Body of pancreas (tissue), 4 donors: ENCODE data around the gene SLC17A1.

ENCODE experiments used
- CTCF ChIP-seq, 7 experiments: fragments of 450-650 bp in 4 of 7; fragments of 200-600 bp in 3 of 7; sonication (generic) in 3 of 7; IDR thresholded peaks; one replicate each; pipeline ENCODE4 v1.5.1; 2016 to 2019; ENCODE audit warnings: antibody characterized with exemption in 7 of 7
- POLR2A ChIP-seq, 3 donors: fragments of 450-650 bp; IDR thresholded peaks; one replicate each; pipeline ENCODE4 v1.6.1; 2016; ENCODE audit warnings: antibody characterized with exemption in 3 of 3, mild to moderate bottlenecking in 2 of 3

DNA sequence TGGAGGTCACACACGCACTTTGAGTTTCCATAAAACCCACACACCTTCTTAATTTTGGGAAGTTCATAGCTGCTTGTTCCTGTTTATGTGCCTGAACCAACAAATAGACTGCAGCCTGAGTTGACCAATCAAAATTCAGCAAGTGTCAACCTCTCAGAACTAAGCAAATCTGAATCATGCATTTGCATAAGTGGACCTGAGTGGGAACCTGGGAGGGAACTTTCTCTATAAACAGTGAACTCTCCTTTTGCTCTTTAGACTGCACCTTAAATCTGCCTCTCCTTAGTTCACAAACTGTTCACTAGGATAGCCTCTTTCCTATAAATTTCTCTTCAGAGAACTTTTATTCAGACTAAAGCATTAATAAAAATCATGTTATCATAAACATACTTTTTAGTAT is 37.9 kb downstream of the SLC17A1 start:
- no peak for TF ChIP-seq CTCF (IDR thresholded peaks at IDR 0.05)
- no peak for TF ChIP-seq POLR2A (IDR thresholded peaks at IDR 0.05)
